ENCODE results near the gene KDM3A. TPM values are rescaled to one million over a fixed set of nuclear protein-coding genes. Genes with fewer than 3 reads are reported as not detected.

Gene KDM3A
- total and polyA plus RNA-seq, 7 donors = 11.3 to 61.2 (median 33.6) TPM

DNA sequence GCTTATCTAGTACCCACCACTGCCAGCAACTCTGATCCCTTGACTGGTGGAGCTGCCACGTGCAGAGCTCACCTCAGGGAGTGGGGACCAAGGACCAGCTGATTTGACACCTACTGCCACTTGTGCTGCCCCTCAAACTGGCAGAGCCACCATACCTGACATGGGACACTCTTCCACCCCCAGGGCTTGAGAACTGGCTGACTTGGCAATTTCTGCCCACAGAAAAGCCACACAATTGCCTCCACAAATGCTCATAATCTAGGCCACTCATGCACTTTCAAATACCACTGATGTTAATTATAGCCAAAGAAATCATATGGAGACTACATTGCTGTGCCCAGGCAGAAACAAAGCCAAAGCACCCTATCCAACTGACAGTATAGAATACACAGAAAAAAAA lies 11.8 kb upstream of the KDM3A start:
- H3K4me3 ChIP-seq = no peak overlapping the region
- H3K36me3 ChIP-seq = no peaks in the 10 kb centered on the region
- no peak overlapping the region for H3K27ac ChIP-seq
- TF ChIP-seq POLR2A (IDR thresholded peaks at IDR 0.05) = no peak
- TF ChIP-seq, protein P1, sequence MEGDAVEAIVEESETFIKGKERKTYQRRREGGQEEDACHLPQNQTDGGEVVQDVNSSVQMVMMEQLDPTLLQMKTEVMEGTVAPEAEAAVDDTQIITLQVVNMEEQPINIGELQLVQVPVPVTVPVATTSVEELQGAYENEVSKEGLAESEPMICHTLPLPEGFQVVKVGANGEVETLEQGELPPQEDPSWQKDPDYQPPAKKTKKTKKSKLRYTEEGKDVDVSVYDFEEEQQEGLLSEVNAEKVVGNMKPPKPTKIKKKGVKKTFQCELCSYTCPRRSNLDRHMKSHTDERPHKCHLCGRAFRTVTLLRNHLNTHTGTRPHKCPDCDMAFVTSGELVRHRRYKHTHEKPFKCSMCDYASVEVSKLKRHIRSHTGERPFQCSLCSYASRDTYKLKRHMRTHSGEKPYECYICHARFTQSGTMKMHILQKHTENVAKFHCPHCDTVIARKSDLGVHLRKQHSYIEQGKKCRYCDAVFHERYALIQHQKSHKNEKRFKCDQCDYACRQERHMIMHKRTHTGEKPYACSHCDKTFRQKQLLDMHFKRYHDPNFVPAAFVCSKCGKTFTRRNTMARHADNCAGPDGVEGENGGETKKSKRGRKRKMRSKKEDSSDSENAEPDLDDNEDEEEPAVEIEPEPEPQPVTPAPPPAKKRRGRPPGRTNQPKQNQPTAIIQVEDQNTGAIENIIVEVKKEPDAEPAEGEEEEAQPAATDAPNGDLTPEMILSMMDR (IDR thresholded peaks at IDR 0.05) = no peak
- H3K4me1 ChIP-seq = no peaks in the 10 kb centered on the region
- no peaks in the 10 kb centered on the region for H3K27me3 ChIP-seq
- no peak for DNase-seq
- 77 to 87% methylated on average over 1 of the region's 1 CpG for WGBS, 2 donors
- intact Hi-C loops (cut with DNase I) = no loop called here
- peaks cover 0 to 6% (median 0%) of the 10 kb centered on the region in 4 donors for H3K9me3 ChIP-seq

DNA sequence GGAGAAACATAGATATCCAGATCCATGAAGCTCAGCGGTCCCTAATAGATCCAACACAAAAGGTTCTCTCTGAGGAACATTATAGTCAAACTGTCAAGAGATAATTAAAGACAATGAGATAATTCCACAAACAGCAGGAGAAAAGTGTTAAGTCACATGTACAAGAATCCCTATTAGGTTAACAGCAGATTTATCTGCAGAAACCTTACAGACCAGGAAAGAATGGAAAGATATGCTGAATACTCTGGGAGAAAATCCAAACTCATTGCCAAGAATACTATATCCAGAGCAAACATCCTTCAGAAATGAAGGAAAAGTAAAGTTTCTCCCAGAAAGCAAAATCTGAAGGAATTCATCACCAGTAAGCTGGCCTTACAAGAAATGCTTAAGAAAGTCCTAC lies 10.8 kb upstream of the KDM3A start:
- H3K9me3 ChIP-seq = peaks cover 0 to 6% (median 0%) of the 10 kb centered on the region in 4 donors
- intact Hi-C loops (cut with DNase I) = no loop called here
- no peaks in the 10 kb centered on the region for H3K27me3 ChIP-seq
- H3K36me3 ChIP-seq = no peaks in the 10 kb centered on the region
- DNase-seq = no peak
- H3K4me1 ChIP-seq = no peaks in the 10 kb centered on the region
- TF ChIP-seq, protein P1 (IDR thresholded peaks at IDR 0.05) = no peak
- TF ChIP-seq POLR2A (IDR thresholded peaks at IDR 0.05) (no peak), POLR2AphosphoS5 (IDR thresholded peaks at IDR 0.05) (no peak), EP300 (IDR thresholded peaks at IDR 0.05) (no peak)
- WGBS, 2 donors = 100% methylated on average over 1 of the region's 1 CpG
- no peak overlapping the region for H3K4me3 ChIP-seq
- no peak overlapping the region for H3K27ac ChIP-seq

DNA sequence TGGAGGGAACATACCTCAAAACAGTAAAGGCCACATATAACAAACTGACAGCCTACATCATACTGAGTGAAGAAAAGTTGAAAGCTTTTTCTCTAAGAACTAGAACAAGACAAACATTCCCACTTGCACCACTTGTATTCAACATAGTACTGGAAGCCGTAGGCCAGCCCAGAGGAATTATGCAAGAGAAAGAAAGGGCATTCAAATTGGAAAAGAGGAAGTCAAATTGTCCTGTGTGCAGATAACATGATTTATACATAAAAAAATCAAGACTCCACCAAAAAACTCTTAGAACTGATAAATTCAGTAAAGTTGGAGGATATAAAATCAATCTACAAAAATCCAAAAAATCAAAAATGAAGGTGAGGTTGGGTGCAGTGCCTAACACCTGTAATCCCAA lies 8.0 kb upstream of the KDM3A start:
- no peaks in the 10 kb centered on the region for H3K4me1 ChIP-seq
- H3K4me3 ChIP-seq = no peak overlapping the region
- H3K27ac ChIP-seq = no peak overlapping the region
- no peaks in the 10 kb centered on the region for H3K36me3 ChIP-seq
- intact Hi-C loops (cut with DNase I) = no loop called here
- TF ChIP-seq POLR2AphosphoS5 (IDR thresholded peaks at IDR 0.05) (no peak), EP300 (IDR thresholded peaks at IDR 0.05) (no peak), POLR2A (IDR thresholded peaks at IDR 0.05) (no peak)
- TF ChIP-seq, protein P1 (IDR thresholded peaks at IDR 0.05) = no peak
- WGBS, 2 donors = 79 to 89% methylated on average over 1 of the region's 1 CpG
- no peaks in the 10 kb centered on the region for H3K27me3 ChIP-seq
- DNase-seq = no peak
- H3K9me3 ChIP-seq = peaks cover 0 to 6% (median 2%) of the 10 kb centered on the region in 4 donors

DNA sequence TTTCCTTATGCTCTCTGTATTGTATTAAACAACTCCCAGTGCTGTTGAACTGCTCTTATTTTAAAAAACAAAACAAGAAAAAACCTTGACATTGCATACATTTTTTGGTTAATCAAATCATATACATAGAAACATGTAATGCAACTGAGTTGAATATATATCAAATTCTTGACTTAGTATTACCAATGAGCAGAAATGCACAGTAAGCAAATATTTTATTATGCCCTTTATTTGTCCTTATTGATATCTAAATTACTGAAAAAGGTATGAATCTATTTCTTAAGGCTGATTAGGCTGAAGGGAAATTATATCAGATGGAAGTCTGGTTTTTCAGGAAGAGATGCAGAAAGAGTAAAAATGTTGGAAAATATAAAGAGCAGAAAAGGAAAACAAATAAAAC lies 6.9 kb upstream of the KDM3A start:
- H3K4me3 ChIP-seq = no peak overlapping the region
- no peaks in the 10 kb centered on the region for H3K36me3 ChIP-seq
- no peaks in the 10 kb centered on the region for H3K27me3 ChIP-seq
- DNase-seq = no peak
- intact Hi-C loops (cut with DNase I) = no loop called here
- H3K27ac ChIP-seq = no peak overlapping the region
- no peaks in the 10 kb centered on the region for H3K4me1 ChIP-seq
- peaks cover 0 to 6% (median 3%) of the 10 kb centered on the region in 4 donors for H3K9me3 ChIP-seq
- TF ChIP-seq, protein P1 (IDR thresholded peaks at IDR 0.05) = no peak
- TF ChIP-seq POLR2AphosphoS5 (IDR thresholded peaks at IDR 0.05) = no peak
- no peak for TF ChIP-seq EP300 (IDR thresholded peaks at IDR 0.05)
- no peak for TF ChIP-seq POLR2A (IDR thresholded peaks at IDR 0.05)

DNA sequence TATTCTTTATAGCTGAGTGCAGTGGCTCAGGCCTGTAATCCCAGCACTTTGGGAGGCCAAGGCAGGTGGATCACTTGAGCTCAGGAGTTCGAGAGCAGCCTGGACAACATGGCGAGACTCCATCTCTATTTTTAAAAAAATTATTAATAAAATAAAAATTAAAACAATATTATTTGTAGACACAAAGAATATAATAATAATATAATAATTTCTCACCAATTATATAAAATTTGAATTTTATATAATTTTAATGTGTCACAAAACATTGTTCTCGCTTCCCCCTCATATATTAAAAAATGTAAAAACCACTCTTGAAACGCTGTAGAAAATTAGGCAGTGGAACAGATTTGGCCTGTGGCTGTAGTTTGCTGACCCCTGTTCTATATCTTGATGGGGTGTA lies 5.6 kb upstream of the KDM3A start:
- no peak overlapping the region for H3K4me3 ChIP-seq
- WGBS, 2 donors = 96 to 97% methylated on average over 4 of the region's 4 CpGs
- no peak for DNase-seq
- intact Hi-C loops (cut with DNase I) = no loop called here
- peaks cover 0 to 18% (median 5%) of the 10 kb centered on the region in 4 donors for H3K9me3 ChIP-seq
- no peak for TF ChIP-seq EP300 (IDR thresholded peaks at IDR 0.05)
- H3K27ac ChIP-seq = no peak overlapping the region
- H3K27me3 ChIP-seq = no peaks in the 10 kb centered on the region
- H3K4me1 ChIP-seq = no peaks in the 10 kb centered on the region
- no peaks in the 10 kb centered on the region for H3K36me3 ChIP-seq

Data from sigmoid colon (tissue), 7 donors.